CD1c-positive myeloid dendritic cell (primary cell): Measurements from ENCODE around the gene LYPD1.

Experiments
- DNase-seq: peaks from one replicate; pipeline ENCODE4 v3.0.0-alpha.2; 2016; ENCODE audit errors: extremely low spot score

The LYPD1 gene

DNA sequence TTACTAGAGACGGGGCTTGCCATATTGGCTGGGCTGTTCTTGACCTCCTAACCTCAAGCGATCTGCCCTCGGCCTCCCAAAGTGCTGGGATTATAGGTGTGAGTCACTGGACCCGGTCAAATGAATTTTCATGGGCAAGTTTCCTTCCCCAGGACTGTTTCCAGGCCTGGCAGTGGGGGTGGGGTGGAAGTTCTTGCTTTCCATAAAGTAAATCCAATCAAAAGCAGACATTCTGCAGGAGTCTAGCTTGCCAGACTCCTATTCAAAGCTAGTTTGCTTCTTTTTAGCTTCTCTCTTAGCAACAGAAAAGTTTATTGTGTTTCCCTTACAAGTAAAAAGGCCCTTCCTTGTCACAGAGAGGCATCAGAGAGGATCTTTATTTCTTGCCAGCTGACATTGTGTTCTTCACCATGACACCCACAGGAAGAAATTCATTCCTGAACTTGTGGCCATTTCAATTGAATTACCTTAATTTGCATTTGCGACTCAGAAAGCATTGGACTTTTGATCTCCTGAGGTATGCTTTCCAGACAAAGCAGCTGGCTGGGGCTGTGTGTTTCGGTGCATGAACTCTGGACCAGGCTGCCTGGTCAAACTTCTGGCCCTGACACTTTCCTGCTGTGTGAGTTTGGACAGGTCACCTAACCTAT lies 37.9 kb downstream of the LYPD1 start:
- no peak for DNase-seq

DNA sequence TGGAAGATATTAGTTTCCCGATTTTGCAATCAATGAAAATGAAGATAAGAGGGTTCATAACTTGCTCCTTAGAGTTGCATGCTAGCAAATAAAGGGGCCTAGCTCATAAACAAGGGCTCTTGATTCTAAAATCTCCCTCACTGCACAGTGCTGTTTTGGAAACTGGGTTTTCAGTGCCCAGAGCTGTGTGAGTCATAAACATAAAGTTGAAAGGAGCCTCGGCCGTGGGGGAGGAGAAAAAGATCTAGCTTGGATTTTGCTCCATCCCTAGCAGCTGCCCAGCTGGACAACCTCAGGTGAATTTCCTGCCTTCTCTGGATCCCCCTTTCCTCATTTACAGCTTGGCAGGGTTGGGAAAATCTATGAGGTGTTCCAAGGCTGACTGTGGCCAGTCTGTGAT lies 42.5 kb downstream of the LYPD1 start:
- DNase-seq: no peak

GRCh38 chr2:132623096-132623839 lies 46.7 kb downstream of the LYPD1 start:
- DNase-seq: no peak

DNA sequence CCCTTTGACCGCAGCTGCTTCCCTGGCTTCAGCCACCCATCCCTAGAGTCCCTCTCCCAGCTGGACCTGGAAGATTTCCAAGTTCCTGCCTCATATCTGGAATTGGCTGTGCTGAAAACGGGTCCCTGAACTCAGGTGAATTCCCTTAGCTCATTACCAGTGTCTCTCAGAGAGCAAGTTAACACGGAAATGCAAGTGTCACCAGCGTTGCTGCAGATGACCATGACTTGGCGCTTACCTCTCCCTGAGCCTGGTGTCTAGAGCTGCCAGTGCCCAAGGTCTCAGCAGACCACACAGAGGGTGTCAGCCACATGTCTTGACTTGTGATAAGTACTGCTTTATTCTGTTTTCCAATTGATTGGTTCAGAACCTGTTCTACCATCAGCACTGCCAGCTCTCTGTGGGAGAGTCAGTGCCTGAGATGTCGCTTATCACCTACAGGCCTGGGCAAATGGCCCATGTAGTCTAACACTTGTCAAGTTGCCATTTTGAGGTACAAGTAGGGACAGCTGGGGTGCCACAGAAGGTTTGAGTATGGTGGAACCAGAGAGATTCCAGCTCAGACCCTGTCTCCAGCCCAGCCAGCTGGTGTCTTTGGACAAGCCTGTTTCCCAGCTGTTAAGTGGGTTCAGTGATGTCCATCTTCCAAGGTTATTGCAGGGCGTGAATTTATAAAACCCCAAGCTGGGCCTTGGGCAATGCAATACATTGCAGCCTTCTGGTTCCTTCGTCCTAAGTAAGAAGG lies 48.7 kb downstream of the LYPD1 start:
- DNase-seq: no peak

- DNase-seq: no peak
Measured at GRCh38 chr2:132620115-132620514, 49.9 kb downstream of the LYPD1 start.

DNA sequence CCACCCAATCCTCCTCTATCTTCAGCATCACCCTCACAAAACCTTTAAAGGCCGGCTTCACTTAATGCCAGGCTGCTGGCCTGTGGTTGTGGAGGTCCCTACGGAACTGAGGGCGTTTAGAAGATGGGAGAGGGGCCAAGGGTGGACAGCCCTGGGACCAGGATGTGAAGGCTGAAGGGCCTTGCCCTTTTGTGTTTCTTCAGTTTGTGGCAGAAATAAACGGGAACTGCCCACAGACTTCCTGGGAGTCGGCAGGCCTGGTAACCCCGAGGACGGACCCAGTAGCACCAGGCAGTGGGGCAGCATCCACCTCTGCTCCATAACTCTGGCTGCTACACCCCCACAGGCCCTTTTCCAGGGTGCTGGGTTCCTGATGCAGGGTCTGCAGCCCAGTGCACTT lies 51.3 kb downstream of the LYPD1 start:
- DNase-seq: no peak

- DNase-seq: no peak
Measured at GRCh38 chr2:132617989-132618388, 52.0 kb downstream of the LYPD1 start.

DNA sequence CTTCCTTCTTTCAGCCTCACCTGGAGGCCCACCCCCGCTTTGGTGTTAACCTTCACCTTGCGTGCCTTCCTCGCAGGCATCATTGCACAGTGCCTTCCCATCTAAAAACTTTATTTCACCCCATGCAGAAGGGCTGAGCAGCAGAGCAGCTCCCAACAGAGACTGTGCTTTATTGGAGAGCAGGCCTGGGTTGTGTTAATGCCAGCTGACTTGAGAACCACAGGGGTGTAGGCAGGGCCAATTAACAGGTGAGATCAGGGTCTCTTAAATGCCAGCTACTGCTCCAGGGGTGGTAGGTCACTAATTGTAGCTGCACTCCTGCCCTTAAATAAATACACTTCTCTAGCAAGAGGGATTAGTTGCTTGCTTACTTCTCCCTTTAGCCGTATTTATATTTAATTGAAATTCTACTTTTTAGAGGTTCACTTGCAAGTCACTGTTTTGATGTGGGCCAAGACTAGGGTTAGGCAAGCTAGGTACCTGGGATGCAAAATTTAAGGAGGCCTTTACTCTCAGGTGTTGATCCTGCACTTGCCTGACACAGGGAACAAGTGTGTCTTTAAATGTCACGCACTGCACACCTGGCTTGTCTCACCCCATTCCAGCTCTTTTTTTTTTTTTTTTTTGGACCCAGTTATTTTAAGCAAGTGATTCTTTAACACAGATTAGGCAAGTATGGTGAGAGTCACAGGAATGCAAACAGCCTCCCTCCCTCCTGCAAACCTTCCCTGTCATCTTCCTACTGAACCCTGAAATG lies 54.5 kb downstream of the LYPD1 start:
- no peak for DNase-seq

- DNase-seq: no peak
Measured at GRCh38 chr2:132611719-132612118, 58.3 kb downstream of the LYPD1 start.

DNA sequence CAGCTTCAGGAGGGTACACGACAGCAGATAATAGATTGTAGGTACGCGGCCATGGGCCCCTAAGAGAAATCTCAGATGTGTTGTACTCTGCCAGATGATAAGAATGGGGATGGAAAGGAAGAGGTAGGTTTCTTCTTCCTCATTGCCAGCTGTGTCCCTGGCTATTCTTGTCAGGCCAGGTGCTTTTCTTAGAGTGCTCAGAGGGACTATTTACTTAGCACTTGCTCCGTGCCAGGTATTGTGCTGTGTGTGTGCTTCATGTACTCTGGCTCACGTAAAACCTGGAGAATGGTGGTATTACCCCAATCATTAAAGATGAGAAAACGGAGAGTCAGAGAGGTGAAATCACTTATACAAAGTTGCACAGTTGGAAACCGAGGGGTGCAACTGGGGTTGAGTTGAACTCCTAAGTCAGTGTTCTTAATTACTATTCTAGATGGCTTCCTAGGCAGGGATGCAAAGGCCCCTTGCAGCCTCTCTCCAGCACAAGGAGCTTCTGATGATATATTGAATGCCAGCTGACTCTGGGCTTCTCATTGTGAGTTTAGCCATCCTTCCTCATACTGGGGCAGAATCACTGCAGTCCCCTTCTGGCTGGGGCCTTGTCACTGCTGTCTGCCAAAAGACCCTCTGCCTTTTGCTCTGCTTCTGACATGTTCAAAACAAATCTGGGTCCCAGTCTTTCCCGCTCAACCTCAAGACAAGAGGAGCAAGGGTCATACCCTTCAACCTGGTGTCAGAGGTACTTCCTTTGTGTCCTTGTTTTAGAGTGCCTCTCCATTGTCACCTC lies 60.7 kb downstream of the LYPD1 start:
- DNase-seq: no peak

GRCh38 chr2:132608311-132608710 lies 61.7 kb downstream of the LYPD1 start:
- no peak for DNase-seq

DNA sequence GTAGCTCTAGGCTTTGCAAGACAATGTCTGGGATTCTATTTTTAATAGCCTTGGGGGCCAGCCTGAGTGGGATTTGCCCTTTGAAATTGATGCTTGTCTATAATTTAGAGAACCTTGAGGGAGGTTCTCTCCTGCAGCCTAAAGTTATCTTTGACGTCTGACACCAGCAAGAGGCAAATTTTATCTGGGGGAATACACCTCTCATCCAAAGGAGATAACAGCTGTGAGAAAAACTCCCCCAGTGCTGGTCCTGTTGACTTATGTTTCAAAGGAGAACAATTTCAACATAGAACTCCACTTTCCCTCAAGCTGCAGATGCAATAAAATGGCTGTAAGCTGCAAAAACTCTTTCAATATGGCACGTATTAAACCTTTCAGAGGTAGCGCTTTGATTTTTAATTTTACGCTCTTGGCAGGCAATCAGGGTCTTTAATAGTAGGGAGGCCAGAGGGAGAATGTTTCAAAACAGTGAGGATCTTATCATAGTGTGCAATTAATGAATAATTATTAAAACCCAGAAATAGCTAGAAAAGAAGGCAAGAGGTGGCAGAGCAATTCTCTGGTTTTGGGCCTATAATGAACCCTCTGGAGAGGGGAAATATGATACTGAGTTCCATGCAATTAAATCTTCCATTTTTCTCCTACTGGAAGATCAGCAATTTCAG lies 62.4 kb downstream of the LYPD1 start:
- DNase-seq: no peak

- DNase-seq: no peak
Measured at GRCh38 chr2:132606649-132607048, 63.4 kb downstream of the LYPD1 start.

DNA sequence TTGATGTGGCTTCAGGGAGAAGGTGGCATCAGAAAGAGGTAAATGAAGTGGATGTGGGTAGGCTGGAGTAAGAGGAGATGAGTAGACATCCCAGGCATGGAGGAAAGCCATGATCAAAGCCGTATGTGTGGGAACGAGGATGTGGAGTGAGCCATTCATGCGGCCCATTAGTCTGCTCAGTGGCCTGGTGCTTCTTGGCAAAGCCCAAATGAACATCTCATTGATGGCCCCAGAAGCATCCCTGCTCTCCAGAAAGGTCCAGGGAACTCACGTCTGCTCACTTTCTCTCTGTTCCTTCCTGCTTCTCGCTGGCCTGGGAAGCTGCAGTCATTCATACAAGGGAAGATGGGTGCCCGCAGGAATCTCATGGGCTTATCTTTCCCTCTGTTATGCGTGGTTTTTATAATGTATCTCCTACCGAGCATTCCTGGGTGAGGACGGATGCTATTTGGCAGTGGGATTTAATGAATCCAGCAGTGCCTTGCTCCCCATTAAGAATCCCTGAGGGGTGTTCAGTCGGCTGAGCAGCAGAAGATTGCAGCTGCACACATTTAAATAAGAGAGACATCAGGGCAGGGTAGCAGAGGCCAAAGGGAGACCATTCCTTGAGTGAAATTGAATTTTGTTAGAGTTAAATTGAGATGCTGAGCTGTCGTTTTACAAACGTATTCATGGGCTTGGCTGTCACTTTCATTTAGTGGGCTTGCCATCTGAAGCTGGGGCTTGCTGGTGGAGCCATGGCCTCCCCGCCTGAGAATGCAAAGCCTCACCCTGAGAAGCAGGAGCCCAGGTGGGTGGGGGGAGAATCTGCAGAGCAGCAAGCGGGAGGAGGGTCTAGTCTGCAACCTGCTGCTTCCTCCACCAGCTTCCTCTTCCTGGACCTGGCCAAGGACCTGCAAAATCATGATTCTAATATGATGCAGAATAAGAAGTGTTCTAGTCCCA lies 64.5 kb downstream of the LYPD1 start:
- no peak for DNase-seq

- no peak for DNase-seq
Measured at GRCh38 chr2:132604561-132604960, 65.4 kb downstream of the LYPD1 start.

DNA sequence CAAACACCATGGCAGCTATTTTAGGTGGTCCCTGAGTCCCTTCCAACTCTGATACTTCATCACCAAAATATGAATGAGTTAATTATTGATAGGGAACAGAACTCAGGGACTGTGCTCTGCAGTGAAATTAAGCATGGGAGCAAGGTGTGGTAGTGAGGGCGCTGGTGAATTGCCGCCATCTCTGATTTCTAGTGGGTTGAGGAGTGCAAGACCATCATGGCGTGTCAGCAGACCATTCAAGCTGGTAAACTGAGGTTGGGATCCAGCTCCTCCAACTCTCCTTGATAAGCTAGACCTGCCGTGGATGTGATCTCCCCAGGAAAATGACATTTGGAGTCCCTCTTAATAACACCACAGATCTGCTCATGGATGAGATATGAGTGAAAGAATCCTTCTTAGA lies 70.4 kb downstream of the LYPD1 start:
- no peak for DNase-seq

DNA sequence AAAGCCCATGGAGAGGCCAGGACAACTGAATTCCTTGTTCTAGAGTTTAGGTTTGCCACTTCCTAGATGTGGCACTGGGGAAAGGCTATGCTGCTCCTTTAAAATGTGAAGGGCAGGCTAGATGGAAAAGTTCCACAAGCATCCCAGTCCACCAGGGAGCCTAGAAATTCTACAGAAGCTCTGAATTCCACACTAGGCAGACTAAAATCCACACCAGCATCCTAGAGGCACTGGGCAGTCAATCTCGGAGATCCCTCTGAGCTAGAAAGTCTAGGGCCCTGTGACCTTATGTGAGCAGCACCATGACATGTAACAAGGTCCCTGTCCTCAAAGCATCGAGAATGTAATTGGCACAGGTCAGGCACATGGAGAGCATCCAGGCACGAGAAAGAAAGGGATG lies 71.5 kb downstream of the LYPD1 start:
- DNase-seq: no peak

DNA sequence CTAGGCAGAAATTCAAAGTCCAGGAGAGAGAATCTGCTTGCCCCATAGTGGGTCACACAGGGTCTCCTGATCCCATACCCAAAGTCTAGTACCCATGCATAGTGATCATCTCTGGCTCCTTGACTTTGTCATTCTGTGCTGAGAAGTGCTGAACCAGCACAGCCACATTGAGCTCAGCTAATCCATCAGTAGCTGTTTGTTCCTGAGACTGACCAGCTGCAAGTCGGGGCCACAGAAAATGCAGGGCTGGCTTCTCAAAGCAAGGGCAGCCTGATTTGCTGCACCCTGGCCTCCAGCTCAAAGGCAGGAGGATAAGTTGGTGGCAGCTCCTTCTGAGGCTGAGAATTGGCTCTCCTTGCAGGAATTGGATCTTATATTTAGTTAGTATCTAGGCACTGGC lies 72.2 kb downstream of the LYPD1 start:
- DNase-seq: no peak

GRCh38 chr2:132597166-132597565 lies 72.8 kb downstream of the LYPD1 start:
- DNase-seq: no peak

GRCh38 chr2:132595693-132596092 lies 74.3 kb downstream of the LYPD1 start:
- no peak for DNase-seq
